Activated naive CD8-positive, alpha-beta T cell treated with anti-CD3 and anti-CD28 coated beads, Interleukin-2, amount 50 U/mL, for 24 hours (primary cell): ENCODE results near the gene MDM4.
"Not testable (repeated sequence)": the region's sequence is repeated elsewhere in the genome, so short reads cannot be mapped to it uniquely, and the experiment has no call there.

ENCODE experiments used
- ATAC-seq: fragments of 150-1000 bp; cut with Tn5 transposase; one replicate; pipeline ENCODE4 v1.10.0; 2021
- DNase-seq: peaks from one replicate; pipeline ENCODE4 v3.0.0; 2021
- H3K27ac Mint-ChIP-seq: one replicate; pipeline ENCODE4 v1.8.0; 2021; ENCODE audit warnings: mild to moderate bottlenecking, mixed read lengths
- H3K27me3 Mint-ChIP-seq: one replicate; pipeline ENCODE4 v1.8.0; 2021; ENCODE audit warnings: mixed read lengths
- H3K36me3 Mint-ChIP-seq: one replicate; pipeline ENCODE4 v1.8.0; 2021; ENCODE audit warnings: low read depth, mixed read lengths
- H3K4me1 Mint-ChIP-seq: one replicate; pipeline ENCODE4 v1.8.0; 2021; ENCODE audit warnings: mixed read lengths
- H3K4me3 Mint-ChIP-seq: one replicate; pipeline ENCODE4 v1.8.0; 2021; ENCODE audit warnings: mild to moderate bottlenecking, moderate library complexity, mixed read lengths
- H3K9me3 Mint-ChIP-seq: one replicate; pipeline ENCODE4 v1.8.0; 2021; ENCODE audit warnings: mixed read lengths

Gene MDM4

DNA sequence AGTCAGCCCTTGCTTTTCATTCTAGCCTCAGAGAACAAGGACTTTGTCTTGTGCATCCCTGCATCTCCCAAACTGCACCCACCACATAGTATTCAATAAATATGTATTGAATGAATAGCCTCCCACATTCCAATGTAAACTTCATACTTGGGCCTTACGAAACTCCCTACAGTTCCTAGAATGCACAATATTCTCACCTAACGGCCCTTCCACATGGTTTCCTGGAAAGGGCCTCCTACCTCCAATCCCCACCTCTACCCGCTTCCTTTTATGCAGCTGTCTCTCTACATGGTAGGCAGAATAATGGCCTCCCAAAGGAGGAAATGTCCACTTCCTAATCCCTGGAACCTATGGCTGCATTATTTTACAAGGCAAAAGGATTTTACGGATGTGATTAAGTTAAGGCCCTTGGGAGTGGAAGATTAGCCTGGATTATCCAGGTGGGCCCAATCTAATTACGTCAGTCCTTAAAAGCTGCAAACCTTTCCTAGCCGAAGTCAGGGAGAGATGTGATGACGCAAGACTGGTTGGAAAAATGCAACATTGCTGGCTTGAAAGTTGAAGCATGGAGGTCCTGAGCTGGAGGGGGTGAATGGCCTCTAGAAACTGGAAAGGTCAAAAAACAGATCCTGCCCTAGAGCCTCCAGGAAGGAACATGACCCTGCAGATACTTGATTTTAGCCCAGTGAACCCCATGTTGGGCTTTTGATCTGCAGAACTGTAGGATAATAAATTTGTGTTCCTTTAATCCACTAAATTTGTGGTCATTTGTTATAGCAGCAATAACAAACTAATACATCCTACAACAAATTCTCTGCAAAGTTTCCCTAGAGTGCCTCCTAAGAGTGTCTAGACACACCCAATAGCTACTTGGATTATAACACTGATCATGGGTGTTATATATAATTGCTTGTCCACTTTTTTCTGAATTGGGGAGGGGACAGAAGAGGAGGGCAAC is 16.4 kb upstream of the MDM4 start:
- Mint-ChIP-seq H3K9me3 (no peaks in the 10 kb centered on the region), H3K4me3 (no peak overlapping the region), H3K27me3 (no peaks in the 10 kb centered on the region), H3K36me3 (no peaks in the 10 kb centered on the region), H3K27ac (no peak overlapping the region), H3K4me1 (peaks cover 28% of the 10 kb centered on the region)
- no peak for ATAC-seq
- DNase-seq, result no peak

DNA sequence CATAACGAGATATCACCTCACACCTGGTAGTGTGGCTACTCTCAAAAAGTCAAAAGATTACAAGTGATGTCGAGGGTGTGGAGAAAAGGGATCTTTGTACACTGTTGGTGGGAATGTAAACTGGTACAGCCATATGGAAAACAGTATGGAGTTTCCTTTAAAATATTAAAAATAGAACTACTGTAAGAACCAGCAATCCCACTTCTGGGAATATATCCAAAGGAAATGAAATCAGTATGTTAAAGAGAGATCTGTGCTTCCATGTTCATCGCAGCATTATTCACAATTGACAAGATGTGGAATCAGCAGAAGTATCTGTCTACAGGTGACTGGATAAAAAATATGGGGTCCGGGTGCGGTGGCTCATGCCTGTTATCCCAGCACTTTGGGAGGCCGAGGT is 14.0 kb upstream of the MDM4 start:
- DNase-seq, result no peak
- peaks cover 4% of the 10 kb centered on the region for H3K27me3 Mint-ChIP-seq

DNA sequence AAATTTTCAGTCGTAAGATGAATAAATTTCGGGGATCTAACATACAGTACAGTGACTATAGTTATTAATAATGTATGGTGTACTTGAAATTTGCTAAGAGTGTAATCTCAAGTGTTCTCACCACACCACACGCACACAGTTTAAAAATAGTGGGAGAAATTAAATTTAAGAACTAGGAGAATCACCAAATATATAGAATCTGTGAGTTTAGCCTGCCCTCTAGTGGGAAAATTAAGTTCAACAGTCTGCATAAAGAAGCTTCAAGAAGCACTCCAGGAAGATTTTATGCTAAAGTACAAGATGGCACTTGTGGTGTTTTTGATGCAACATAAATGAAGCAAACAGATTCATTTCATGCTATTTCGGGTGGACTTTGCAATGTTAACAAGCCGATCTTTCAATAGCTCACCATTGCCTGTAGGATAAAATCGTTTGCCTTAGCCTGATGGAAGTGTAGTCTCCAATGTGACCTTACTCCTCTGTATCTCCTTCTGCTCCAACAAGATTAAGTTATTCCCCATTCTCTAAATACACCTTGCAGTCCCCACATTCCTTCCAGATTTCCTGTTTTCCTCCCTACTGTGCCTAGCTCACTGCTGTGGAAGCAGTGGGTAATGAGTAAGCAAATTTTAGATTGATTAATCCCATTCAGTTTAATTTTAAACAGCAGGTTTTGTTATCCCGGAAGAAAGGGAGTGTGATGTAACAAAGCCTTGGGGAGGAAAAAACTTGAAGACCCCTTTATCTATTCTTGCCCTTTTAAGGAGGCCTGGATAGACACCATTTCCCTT is 12.9 kb upstream of the MDM4 start:
- no peak for DNase-seq
- H3K4me1 Mint-ChIP-seq, result peaks cover 30% of the 10 kb centered on the region
- no peak for ATAC-seq
- peaks cover 4% of the 10 kb centered on the region for H3K27me3 Mint-ChIP-seq
- no peak overlapping the region for H3K27ac Mint-ChIP-seq
- no peaks in the 10 kb centered on the region for H3K9me3 Mint-ChIP-seq
- H3K4me3 Mint-ChIP-seq, result no peak overlapping the region
- H3K36me3 Mint-ChIP-seq, result peaks cover 5% of the 10 kb centered on the region

More for the DNA sequence above, 14.0 kb upstream of the MDM4 start:
- ATAC-seq, result no peak
- no peak overlapping the region for H3K4me3 Mint-ChIP-seq
- no peak overlapping the region for H3K27ac Mint-ChIP-seq
- H3K9me3 Mint-ChIP-seq, result no peaks in the 10 kb centered on the region
- H3K36me3 Mint-ChIP-seq, result peaks cover 5% of the 10 kb centered on the region
- H3K4me1 Mint-ChIP-seq, result peaks cover 27% of the 10 kb centered on the region

DNA sequence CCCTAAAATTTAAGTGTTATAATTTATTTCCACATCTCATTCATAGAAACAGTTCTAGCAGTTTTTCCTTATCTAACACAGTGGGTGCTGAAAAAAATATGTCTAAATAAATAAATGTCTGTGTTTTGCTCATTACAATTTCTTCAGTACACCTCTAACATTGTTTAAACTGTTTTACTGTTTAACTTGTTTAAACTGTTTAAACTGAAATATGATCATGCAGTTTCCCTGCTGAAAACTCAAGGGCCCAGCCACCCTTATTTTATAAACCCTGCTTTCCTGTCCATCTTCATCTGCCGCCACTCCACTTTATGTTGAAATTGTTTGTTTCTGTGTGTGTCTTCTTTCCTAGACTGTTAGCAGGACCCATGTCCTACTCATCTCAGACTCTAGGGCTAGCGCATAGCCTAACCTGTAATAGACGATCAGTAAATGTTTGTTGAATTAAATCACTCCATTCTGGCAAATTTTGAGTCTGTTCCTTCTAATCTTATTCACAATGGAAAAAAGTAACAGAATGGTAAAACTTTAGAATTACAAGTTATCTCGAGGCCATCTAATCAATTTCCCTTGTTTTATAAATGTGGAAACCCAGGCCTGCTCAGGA is 12.2 kb upstream of the MDM4 start:
- Mint-ChIP-seq H3K9me3 (no peaks in the 10 kb centered on the region), H3K36me3 (peaks cover 5% of the 10 kb centered on the region), H3K27me3 (peaks cover 4% of the 10 kb centered on the region), H3K4me1 (peaks cover 28% of the 10 kb centered on the region), H3K4me3 (no peak overlapping the region), H3K27ac (no peak overlapping the region)
- ATAC-seq (no peak), DNase-seq (no peak)

DNA sequence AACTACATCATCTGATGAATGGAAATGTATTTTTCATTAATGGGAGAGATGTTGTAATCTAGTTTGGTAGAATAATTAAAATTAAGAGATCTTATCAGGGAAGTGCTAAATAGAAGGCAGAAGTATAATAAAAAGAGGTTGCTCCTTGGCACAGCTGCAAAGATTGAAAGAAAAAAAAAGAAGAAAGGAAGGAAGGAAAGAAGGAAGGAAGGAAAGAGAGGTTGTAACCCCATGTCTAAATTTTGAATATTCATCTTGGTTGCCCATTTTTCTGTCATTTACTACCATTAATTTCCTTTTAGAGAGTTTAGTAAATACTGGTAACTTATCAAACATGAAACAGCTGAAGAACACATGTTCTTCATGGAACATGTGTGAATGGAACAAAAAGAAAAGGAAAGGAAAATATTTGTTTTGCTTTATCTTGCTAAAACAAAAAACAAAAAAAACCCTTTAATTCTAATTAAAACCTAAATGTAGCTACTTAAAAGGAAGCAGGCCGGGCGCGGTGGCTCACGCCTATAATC is 10.5 kb upstream of the MDM4 start:
- Mint-ChIP-seq H3K27me3 (peaks cover 4% of the 10 kb centered on the region), H3K36me3 (peaks cover 5% of the 10 kb centered on the region), H3K9me3 (no peaks in the 10 kb centered on the region), H3K4me3 (peak overlapping the region; percentile 86), H3K27ac (peak overlapping the region; percentile 98), H3K4me1 (peaks cover 28% of the 10 kb centered on the region)
- DNase-seq (no peak), ATAC-seq (no peak)

DNA sequence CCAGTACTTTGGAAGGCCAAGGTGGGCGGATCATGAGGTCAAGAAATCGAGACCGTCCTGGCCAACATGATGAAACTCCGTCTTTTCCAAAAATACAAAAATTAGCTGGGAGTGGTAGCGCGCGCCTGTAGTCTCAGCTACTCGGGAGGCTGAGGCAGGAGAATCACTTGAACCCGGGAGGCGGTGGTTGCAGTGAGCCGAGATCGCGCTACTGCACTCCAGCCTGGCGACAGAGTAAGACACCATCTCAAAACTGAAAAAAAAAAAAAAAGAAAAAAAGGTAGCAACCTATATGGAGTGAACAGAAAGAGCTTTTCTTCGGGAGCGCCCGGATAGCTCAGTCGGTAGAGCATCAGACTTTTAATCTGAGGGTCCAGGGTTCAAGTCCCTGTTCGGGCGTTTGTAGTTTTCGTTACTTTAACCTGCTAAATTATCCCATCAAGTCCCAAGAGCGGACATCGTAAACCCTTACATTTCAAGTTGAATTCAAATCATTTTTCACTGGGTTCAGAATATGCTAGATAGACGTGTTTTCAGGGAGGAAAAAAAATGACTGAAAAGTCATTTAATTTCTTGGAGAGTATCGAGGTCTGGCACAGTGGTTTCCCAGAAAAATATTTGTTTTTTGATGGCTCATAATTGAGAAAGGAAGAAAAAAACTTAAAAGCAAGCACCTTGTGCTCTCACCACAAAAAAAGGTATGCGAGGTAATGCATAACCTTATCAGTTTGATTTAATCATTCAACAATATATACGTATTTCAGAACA is 9.8 kb upstream of the MDM4 start:
- peaks cover 4% of the 10 kb centered on the region for H3K27me3 Mint-ChIP-seq
- H3K4me3 Mint-ChIP-seq, result peak overlapping the region; percentile 86
- H3K36me3 Mint-ChIP-seq, result peaks cover 5% of the 10 kb centered on the region
- H3K4me1 Mint-ChIP-seq, result peaks cover 28% of the 10 kb centered on the region
- peak; percentile 93 for ATAC-seq
- DNase-seq, result peak; percentile 76
- peak overlapping the region; percentile 98 for H3K27ac Mint-ChIP-seq
- no peaks in the 10 kb centered on the region for H3K9me3 Mint-ChIP-seq

DNA sequence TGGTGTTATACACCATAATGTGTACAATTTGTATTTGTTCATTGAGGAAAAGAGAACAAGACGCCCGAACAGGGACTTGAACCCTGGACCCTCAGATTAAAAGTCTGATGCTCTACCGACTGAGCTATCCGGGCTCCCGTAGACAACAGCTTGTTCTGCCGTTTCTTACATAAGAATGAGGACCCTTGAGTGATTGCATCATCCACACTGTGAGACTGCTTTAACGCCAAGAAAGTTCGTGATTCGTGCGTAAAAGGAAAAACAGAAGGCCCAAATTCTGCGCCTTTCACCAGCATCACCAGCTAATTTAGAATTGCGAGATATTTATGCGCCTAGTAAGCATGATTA is 9.3 kb upstream of the MDM4 start:
- DNase-seq (peak; percentile 88), ATAC-seq (peak; percentile 84)
- Mint-ChIP-seq H3K9me3 (no peaks in the 10 kb centered on the region), H3K36me3 (peaks cover 5% of the 10 kb centered on the region), H3K4me3 (peak overlapping the region; percentile 86), H3K27me3 (peaks cover 4% of the 10 kb centered on the region), H3K4me1 (peaks cover 28% of the 10 kb centered on the region), H3K27ac (peak overlapping the region; percentile 98)

DNA sequence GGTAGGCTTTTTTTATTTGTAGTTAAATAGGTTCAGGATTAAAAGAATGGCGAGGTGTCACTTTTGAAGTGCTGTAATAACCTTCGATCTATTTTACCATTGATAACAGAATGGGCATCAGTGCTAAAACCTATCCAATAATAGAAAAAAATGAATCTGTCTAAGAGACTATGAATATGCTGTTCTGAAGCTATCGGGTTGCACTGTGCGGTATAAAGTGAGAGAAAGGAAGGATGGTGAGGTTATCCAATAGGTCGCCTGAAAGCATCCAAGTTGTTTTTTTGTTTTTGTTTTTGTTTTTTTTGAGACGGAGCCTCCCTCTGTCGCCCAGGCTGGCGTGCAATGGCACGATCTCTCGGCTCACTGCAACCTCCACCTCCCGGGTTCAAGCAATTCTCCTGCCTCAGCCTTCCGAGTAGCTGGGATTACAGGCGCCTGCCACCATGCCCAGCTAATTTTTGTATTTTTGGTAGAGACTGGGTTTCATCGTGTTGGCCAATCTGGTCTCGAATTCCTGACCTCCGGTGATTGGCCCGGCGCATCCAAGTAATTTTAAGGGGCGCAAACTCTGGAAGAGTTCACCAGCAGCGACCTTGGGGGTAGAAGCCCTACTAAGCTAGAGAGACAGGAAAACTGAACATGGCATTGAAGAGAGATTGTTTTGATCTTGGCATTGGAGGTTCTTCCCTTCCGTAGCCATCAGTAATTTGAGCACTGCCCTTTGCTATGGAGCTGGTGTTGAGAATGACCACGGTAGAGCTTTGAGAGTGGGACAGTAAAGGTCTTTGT is 8.7 kb upstream of the MDM4 start:
- Mint-ChIP-seq H3K27me3 (peaks cover 4% of the 10 kb centered on the region), H3K4me3 (peak overlapping the region; percentile 86), H3K27ac (peak overlapping the region; percentile 98), H3K36me3 (peaks cover 5% of the 10 kb centered on the region), H3K9me3 (no peaks in the 10 kb centered on the region), H3K4me1 (peaks cover 30% of the 10 kb centered on the region)
- ATAC-seq (no peak), DNase-seq (no peak)

DNA sequence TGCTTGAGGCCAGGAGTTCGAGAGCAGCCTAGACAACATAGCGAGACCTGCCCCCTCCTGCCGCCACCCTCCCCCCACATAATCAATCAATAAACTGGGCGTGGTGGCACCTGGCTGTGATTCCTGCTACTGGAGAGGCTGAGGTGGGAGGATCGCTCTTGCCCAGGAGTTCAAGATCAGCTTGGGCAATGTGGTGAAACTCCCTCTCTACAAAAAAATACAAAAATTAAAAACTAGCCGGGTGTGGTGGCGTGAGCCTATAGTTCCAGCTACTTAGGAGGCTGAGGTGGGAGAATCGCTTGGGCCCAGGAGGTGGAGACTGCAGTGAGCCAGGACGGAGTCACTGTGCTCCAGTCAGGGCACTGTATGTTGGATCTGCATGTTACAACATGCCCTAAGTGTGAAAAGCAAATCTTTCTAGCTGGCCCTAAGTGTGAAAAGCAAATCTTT is 7.0 kb upstream of the MDM4 start:
- Mint-ChIP-seq H3K4me1 (peaks cover 43% of the 10 kb centered on the region), H3K36me3 (peaks cover 5% of the 10 kb centered on the region), H3K27me3 (peaks cover 4% of the 10 kb centered on the region), H3K27ac (no peak overlapping the region), H3K9me3 (no peaks in the 10 kb centered on the region), H3K4me3 (no peak overlapping the region)
- ATAC-seq (no peak), DNase-seq (no peak)

DNA sequence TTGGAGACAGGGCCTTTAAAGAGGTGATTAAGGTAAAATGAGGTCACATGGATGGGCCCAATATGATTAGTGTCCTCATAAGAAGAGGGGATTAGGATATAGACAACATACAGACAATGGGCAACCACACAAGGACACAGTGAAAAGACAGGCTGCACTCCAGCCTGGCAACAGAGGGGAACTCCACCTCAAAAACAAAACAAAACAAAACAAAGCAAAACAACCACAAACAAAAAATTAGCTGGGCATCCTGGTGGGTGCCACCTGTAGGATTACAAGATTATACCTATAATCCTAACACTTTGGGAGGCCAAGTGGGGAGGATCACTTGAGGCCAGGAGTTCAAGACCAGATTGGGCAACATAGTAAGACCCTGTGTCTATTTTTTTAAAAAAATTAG is 4.8 kb upstream of the MDM4 start:
- peaks cover 40% of the 10 kb centered on the region for H3K4me1 Mint-ChIP-seq
- DNase-seq (no peak), ATAC-seq (no peak)
- H3K36me3 Mint-ChIP-seq, result peaks cover 3% of the 10 kb centered on the region
- peaks cover 2% of the 10 kb centered on the region for H3K27me3 Mint-ChIP-seq
- H3K9me3 Mint-ChIP-seq, result no peaks in the 10 kb centered on the region
- H3K27ac Mint-ChIP-seq, result no peak overlapping the region
- H3K4me3 Mint-ChIP-seq, result no peak overlapping the region

DNA sequence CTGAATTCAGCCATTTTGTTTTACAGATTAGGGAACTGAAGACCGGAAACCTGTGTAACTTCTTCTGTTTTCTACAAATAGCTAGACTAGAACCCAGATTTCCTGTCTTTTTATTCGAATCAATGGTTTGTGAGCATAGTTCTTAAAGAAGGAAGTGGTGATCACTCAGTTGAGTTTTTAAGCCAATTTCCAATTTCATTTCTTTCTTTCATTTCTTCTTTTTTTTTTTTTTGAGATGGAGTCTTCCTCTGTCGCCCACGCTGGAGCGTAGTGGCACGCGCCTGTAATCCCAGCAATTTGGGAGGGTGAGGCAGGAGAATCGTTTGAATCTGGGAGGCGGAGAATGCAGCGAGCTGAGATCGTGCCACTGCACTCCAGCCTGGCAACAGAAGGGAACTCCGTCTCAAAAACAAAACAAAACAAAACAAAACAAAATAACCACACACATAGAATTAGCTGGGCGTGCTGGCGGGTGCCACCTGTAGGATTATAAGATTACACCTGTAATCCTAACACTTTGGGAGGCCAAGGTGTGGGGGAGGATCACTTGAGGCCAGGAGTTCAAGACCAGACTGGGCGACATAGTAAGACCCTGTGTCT is 3.0 kb upstream of the MDM4 start:
- DNase-seq, result no peak
- H3K9me3 Mint-ChIP-seq, result no peaks in the 10 kb centered on the region
- H3K27ac Mint-ChIP-seq, result peak overlapping the region; percentile 94
- H3K4me3 Mint-ChIP-seq, result peak overlapping the region; percentile 76
- no peak for ATAC-seq
- peaks cover 6% of the 10 kb centered on the region for H3K36me3 Mint-ChIP-seq
- peaks cover 42% of the 10 kb centered on the region for H3K4me1 Mint-ChIP-seq
- H3K27me3 Mint-ChIP-seq, result no peaks in the 10 kb centered on the region

DNA sequence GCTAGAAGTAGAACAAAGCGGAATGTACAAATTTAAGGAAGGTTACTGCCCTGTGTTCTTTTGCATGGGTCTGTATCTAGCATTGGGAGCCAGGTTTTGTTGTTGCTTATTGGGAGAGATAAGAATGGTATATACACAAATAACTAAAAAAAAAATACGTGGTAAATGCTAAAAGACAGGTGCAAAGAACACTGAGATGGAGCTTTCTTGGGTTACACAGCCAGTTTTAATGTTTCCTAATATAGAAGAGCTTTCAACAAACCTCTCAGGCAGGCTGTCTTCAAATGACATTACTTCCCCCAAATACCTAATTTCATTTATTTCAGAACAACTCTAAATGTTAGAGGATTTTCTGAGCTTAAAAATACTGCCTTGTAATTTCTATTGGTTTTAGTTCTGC is 1.4 kb upstream of the MDM4 start:
- Mint-ChIP-seq H3K4me1 (peaks cover 56% of the 10 kb centered on the region), H3K4me3 (no peak overlapping the region), H3K36me3 (peaks cover 20% of the 10 kb centered on the region), H3K9me3 (no peaks in the 10 kb centered on the region), H3K27ac (no peak overlapping the region), H3K27me3 (no peaks in the 10 kb centered on the region)
- no peak for DNase-seq
- no peak for ATAC-seq

DNA sequence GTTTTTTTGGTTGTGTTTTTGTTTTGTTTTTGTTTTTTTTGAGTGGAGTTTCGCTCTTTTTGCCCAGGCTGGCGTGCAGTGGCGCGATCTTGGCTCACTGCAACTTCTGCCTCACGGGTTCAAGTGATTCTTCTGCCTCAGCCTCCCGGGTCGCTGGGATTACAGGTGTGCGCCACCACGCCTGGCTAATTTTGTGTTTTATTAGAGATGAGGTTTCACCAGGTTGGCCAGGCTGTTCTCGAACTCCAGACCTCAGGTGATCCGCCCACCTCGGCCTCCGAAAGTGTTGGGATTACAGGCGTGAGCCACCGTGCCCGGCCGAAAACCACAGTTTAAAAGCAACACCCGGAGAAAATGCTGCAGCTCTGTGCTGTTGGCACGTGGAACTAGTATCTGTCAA is 1.2 kb downstream of the MDM4 start:
- Mint-ChIP-seq H3K36me3 (peaks cover 35% of the 10 kb centered on the region), H3K4me1 (peaks cover 78% of the 10 kb centered on the region)
- not testable (repeated sequence) for H3K4me3 Mint-ChIP-seq, H3K27ac Mint-ChIP-seq, ATAC-seq, H3K9me3 Mint-ChIP-seq, H3K27me3 Mint-ChIP-seq
- DNase-seq, result peak; percentile 46
